HG03066 (cell line): ENCODE measurements around the gene ZNF358.

Experiments
- ATAC-seq: cut with Tn5 transposase; IDR thresholded peaks from one replicate; pipeline ENCODE4 v1.9.1; 2021; ENCODE audit warnings: low read depth; ENCODE audit not compliant: unreplicated experiment

Gene ZNF358

GRCh38 chr19:7515645-7516151 lies at the start of gene ZNF358:
Gene ZNF358 (plus strand): TSS chr19:7516103. CDS start chr19:7519243, 3,140 bp downstream.
- ATAC-seq: no peak

- no peak for ATAC-seq
Observed at GRCh38 chr19:7467009-7467989, 48.6 kb upstream of the ZNF358 start.

- ATAC-seq: no peak
Observed at GRCh38 chr19:7468840-7469239, 47.1 kb upstream of the ZNF358 start.

- no peak for ATAC-seq
Observed at GRCh38 chr19:7469669-7470285, 46.1 kb upstream of the ZNF358 start.

- no peak for ATAC-seq
Observed at GRCh38 chr19:7470540-7471305, 45.2 kb upstream of the ZNF358 start.

GRCh38 chr19:7471696-7472615 lies 43.9 kb upstream of the ZNF358 start:
- no peak for ATAC-seq

GRCh38 chr19:7475665-7476064 lies 40.2 kb upstream of the ZNF358 start:
- no peak for ATAC-seq

- ATAC-seq: no peak
Observed at GRCh38 chr19:7476241-7476640, 39.7 kb upstream of the ZNF358 start.

GRCh38 chr19:7476777-7477494 lies 39.0 kb upstream of the ZNF358 start:
- ATAC-seq: no peak

- ATAC-seq: no peak
Observed at GRCh38 chr19:7477758-7478157, 38.1 kb upstream of the ZNF358 start.

GRCh38 chr19:7478173-7478842 lies 37.6 kb upstream of the ZNF358 start:
- no peak for ATAC-seq

GRCh38 chr19:7478843-7479227 lies 37.1 kb upstream of the ZNF358 start:
- no peak for ATAC-seq

GRCh38 chr19:7480222-7480969 lies 35.5 kb upstream of the ZNF358 start:
- ATAC-seq: no peak

- no peak for ATAC-seq
Observed at GRCh38 chr19:7480970-7481255, 35.0 kb upstream of the ZNF358 start.

GRCh38 chr19:7482584-7483439 lies 33.1 kb upstream of the ZNF358 start:
- no peak for ATAC-seq

- ATAC-seq: no peak
Observed at GRCh38 chr19:7483720-7484201, 32.1 kb upstream of the ZNF358 start.

GRCh38 chr19:7486923-7487322 lies 29.0 kb upstream of the ZNF358 start:
- ATAC-seq: no peak
